ENCODE data around the gene UBE2D1. TPM values are rescaled to one million over a fixed set of nuclear protein-coding genes. Genes with fewer than 3 reads are reported as not detected.
A peak's percentile ranks its signal among the peaks of the same experiment; 100 is the strongest.

UBE2D1 gene
- total RNA-seq, 2 donors from 2014 or later = 14.6 to 18.4 TPM

DNA sequence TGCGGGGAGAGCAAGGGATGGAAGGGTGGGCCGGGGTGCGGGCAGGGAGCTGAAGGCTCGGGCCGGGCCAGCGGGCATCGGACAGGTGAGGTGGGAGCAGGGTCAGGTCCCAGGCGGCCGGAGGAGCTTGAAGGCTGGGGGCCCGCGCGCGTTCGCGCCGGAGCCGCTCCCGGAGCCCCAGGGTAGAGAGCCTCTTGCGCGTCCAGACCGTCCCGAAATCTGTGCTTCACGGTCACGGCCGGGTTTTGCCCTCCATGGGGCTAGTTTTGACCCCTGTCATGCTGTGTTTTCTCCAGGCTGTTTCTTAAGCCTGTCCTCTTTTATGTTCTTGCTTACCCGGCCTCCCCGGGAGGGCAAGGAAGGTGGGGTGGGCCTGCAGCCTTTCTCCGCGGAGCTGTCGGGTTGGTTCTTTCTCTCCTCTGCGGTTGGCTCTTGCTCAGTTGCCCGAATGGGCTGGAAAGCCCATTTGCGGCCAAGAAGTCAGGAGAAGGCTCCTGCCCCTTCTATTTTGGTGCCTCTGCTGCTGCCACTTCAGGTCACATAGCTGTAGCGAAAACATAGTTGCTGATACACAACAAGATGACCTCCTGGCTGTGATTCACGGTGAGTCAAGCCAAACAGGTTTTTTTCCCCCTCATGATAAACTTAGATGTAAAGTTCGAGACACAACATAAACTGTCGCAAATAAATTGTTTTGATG lies 650 bp downstream of the UBE2D1 start:
- Histone ChIP-seq H3K4me1 (peaks cover 3% of the 10 kb centered on the region), H3K27me3 (no peaks in the 10 kb centered on the region), H3K27ac (peak overlapping the region; percentile 83), H3K36me3 (no peaks in the 10 kb centered on the region), H3K4me3 (peak overlapping the region; percentile 90), H3K9me3 (no peaks in the 10 kb centered on the region), H3K9ac (ENCODE audit: low read depth in 2 of 2, low read length in 2 of 2) (peak overlapping the region; percentile 78 to 85)
- intact Hi-C loops (cut with DNase I) = loop anchor here (10.0 kb wide), 1 partner anchor 49 kb away; the partner anchor contains the start of gene TFAM
- DNase-seq = peak; percentile 39
- TF ChIP-seq, protein P1, sequence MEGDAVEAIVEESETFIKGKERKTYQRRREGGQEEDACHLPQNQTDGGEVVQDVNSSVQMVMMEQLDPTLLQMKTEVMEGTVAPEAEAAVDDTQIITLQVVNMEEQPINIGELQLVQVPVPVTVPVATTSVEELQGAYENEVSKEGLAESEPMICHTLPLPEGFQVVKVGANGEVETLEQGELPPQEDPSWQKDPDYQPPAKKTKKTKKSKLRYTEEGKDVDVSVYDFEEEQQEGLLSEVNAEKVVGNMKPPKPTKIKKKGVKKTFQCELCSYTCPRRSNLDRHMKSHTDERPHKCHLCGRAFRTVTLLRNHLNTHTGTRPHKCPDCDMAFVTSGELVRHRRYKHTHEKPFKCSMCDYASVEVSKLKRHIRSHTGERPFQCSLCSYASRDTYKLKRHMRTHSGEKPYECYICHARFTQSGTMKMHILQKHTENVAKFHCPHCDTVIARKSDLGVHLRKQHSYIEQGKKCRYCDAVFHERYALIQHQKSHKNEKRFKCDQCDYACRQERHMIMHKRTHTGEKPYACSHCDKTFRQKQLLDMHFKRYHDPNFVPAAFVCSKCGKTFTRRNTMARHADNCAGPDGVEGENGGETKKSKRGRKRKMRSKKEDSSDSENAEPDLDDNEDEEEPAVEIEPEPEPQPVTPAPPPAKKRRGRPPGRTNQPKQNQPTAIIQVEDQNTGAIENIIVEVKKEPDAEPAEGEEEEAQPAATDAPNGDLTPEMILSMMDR (IDR thresholded peaks at IDR 0.05) = no peak

DNA sequence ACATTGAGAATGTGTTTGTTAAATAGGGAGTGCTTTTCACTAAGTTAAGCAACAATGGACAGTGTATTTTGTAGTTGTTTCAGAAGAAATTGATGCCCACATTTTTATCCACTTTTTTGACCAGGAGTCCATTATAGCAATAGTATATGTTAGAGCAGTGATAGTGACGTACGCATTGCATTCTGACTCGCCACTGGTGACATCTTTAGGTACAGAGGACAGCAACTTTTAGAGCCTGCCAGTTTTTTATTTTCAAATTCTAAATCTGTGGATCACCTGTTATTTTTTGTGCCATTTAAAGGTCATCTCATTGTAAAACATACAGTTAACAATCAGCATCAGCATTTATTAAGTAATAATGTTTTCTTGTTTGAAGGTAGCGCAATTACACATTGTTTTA lies 1.4 kb downstream of the UBE2D1 start:
- H3K9me3 ChIP-seq = no peaks in the 10 kb centered on the region
- TF ChIP-seq, protein P1 (IDR thresholded peaks at IDR 0.05) = no peak
- no peak overlapping the region for H3K9ac ChIP-seq (ENCODE audit: low read depth in 2 of 2, low read length in 2 of 2)
- intact Hi-C loops (cut with DNase I) = loop anchor here (10.0 kb wide), 1 partner anchor 49 kb away; the partner anchor contains the start of gene TFAM
- DNase-seq = no peak
- H3K27ac ChIP-seq = no peak overlapping the region
- H3K36me3 ChIP-seq = no peaks in the 10 kb centered on the region
- H3K27me3 ChIP-seq = no peaks in the 10 kb centered on the region
- peaks cover 5% of the 10 kb centered on the region for H3K4me1 ChIP-seq
- H3K4me3 ChIP-seq = no peak overlapping the region

DNA sequence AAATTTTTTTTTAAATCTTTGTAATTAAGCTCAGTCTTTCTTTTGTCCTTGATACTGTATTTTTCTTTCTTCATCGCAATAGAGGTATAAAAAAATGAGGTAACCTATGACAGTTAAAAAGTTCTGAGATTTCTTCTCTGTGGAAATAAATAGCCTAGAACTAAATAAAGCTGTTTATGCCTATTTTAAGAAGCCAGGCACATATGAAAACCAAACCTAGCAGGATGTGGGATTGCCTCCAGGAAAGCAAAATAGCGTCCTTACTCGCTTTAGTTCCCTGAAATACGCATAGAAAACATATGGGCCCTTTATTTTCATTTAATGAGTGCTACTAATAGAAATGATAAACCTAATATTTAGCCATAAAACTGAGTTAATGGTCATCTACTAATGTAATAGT lies 6.6 kb downstream of the UBE2D1 start:
- no peak overlapping the region for H3K27ac ChIP-seq
- intact Hi-C loops (cut with DNase I) = no loop called here
- no peak overlapping the region for H3K9ac ChIP-seq (ENCODE audit: low read depth in 2 of 2, low read length in 2 of 2)
- no peak for DNase-seq
- H3K4me1 ChIP-seq = peaks cover 5% of the 10 kb centered on the region
- no peak overlapping the region for H3K4me3 ChIP-seq
- no peaks in the 10 kb centered on the region for H3K27me3 ChIP-seq
- no peaks in the 10 kb centered on the region for H3K9me3 ChIP-seq
- TF ChIP-seq, protein P1 (IDR thresholded peaks at IDR 0.05) = no peak
- no peaks in the 10 kb centered on the region for H3K36me3 ChIP-seq

DNA sequence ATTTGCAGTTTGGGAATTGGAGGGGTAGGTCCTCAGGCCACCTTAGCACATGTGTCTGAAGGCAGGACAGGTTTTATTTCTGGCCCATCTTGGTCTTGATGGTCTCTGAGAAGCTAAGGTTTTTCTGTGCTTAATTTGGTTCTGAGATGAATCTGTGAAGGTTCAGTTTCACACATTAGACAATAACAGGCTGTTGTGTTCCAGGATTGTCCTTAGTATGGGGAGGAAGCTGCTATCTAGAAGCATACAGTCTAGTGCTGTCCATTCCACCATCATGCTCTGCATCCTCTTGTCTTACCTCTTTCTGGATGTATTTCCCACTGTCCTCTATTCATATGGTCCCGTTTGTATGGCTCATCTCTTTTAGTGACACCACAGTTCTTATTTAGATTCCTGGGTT lies 7.1 kb downstream of the UBE2D1 start:
- TF ChIP-seq, protein P1 (IDR thresholded peaks at IDR 0.05) = no peak
- H3K9me3 ChIP-seq = no peaks in the 10 kb centered on the region
- intact Hi-C loops (cut with DNase I) = no loop called here

DNA sequence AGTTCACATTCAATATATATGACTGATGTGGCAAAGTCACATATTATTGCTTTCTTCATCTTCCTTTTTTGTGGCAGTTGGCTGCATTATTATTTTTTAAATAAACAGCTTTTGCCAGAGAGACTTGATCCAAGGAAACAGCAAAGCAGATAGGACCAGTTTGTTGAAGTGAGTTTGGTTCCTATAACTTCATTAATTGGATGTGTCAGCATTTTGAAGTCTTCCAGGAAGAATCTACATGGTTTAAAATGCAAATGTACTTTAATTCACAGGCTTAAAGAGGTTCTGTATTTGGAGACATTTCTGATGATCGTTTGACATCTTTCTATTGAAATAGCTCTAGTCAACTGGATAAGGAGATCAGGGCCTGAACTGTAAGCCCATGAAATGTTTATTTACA lies 13.2 kb downstream of the UBE2D1 start:
- H3K9me3 ChIP-seq = no peaks in the 10 kb centered on the region
- intact Hi-C loops (cut with DNase I) = no loop called here
- H3K27me3 ChIP-seq = no peaks in the 10 kb centered on the region
- TF ChIP-seq, protein P1 (IDR thresholded peaks at IDR 0.05) = no peak
- no peak overlapping the region for H3K9ac ChIP-seq (ENCODE audit: low read depth in 2 of 2, low read length in 2 of 2)
- no peak for DNase-seq
- no peak overlapping the region for H3K27ac ChIP-seq
- no peaks in the 10 kb centered on the region for H3K36me3 ChIP-seq
- no peaks in the 10 kb centered on the region for H3K4me1 ChIP-seq
- H3K4me3 ChIP-seq = no peak overlapping the region

More for the DNA sequence above, 7.1 kb downstream of the UBE2D1 start:
- no peaks in the 10 kb centered on the region for H3K27me3 ChIP-seq
- no peak overlapping the region for H3K4me3 ChIP-seq
- peaks cover 5% of the 10 kb centered on the region for H3K4me1 ChIP-seq
- no peak overlapping the region for H3K9ac ChIP-seq (ENCODE audit: low read depth in 2 of 2, low read length in 2 of 2)
- DNase-seq = no peak
- H3K36me3 ChIP-seq = no peaks in the 10 kb centered on the region
- H3K27ac ChIP-seq = no peak overlapping the region
